CD4-positive, alpha-beta memory T cell (primary cell): ENCODE data around the gene BLACAT1. TPM values are rescaled to one million over a fixed set of nuclear protein-coding genes. Genes with fewer than 3 reads are reported as not detected.

Experiments used
- CTCF ChIA-PET: fragments of 350-600 bp; sonication (Branson Sonifier 250); formaldehyde crosslinking; loops from one replicate; lab custom pipeline; 2021; ENCODE audit warnings: inconsistent platforms; ENCODE audit not compliant: partially characterized antibody; lab: Charles Lee
- POLR2A ChIA-PET: fragments of 350-600 bp; sonication (Branson Sonifier 250); formaldehyde crosslinking; loops from one replicate; lab custom pipeline; 2021; ENCODE audit not compliant: partially characterized antibody; lab: Charles Lee
- DNase-seq, 5 donors: peaks; one replicate each; pipeline versions ENCODE4 v3.0.0 to v3.0.0-alpha.2; 2020 to 2022; ENCODE audit warnings: mixed read lengths in 1 of 5
- H3K27ac ChIP-seq: one replicate; pipeline ENCODE4 v1.7.0; 2013; ENCODE audit warnings: low read depth, low read length
- H3K27me3 ChIP-seq: 2 replicates; pipeline ENCODE4 v1.7.0; 2013; ENCODE audit warnings: mild to moderate bottlenecking, low read length, moderate library complexity; ENCODE audit not compliant: insufficient read depth
- H3K36me3 ChIP-seq: 2 replicates; pipeline ENCODE4 v1.7.0; 2013; ENCODE audit warnings: mild to moderate bottlenecking, low read length, moderate library complexity; ENCODE audit not compliant: insufficient read depth
- H3K4me1 ChIP-seq: 2 replicates; pipeline ENCODE4 v1.7.0; 2013; ENCODE audit warnings: mild to moderate bottlenecking, low read length, moderate library complexity; ENCODE audit not compliant: insufficient read depth
- H3K4me3 ChIP-seq, 2 donors: one replicate each; pipeline ENCODE4 v1.7.0; 2013; ENCODE audit warnings: low read length in 2 of 2, mild to moderate bottlenecking in 1 of 2
- H3K9me3 ChIP-seq, 2 donors: one replicate each; pipeline ENCODE4 v1.7.0; 2013; ENCODE audit warnings: low read length in 2 of 2, control low read depth in 1 of 2; ENCODE audit not compliant: control insufficient read depth in 1 of 2
- H3K27ac Mint-ChIP-seq, 7 donors: one replicate each; pipeline ENCODE4 v1.8.0; 2020 to 2021; ENCODE audit warnings: mixed read lengths in 7 of 7, mild to moderate bottlenecking in 6 of 7, inconsistent platforms in 3 of 7, moderate library complexity in 3 of 7
- H3K27me3 Mint-ChIP-seq, 2 donors: one replicate each; pipeline ENCODE4 v1.8.0; 2020 to 2021; ENCODE audit warnings: mixed read lengths in 2 of 2
- H3K36me3 Mint-ChIP-seq, 2 donors: one replicate each; pipeline ENCODE4 v1.8.0; 2020 to 2021; ENCODE audit warnings: mixed read lengths in 2 of 2, inconsistent platforms in 1 of 2, mild to moderate bottlenecking in 1 of 2
- H3K4me1 Mint-ChIP-seq, 4 donors: one replicate each; pipeline ENCODE4 v1.8.0; 2020 to 2021; ENCODE audit warnings: mixed read lengths in 4 of 4, mild to moderate bottlenecking in 1 of 4
- H3K4me3 Mint-ChIP-seq, 8 donors: one replicate each; pipeline ENCODE4 v1.8.0; 2020 to 2021; ENCODE audit warnings: mixed read lengths in 8 of 8, mild to moderate bottlenecking in 7 of 8, moderate library complexity in 6 of 8, inconsistent platforms in 3 of 8
- H3K9me3 Mint-ChIP-seq, 8 donors: one replicate each; pipeline ENCODE4 v1.8.0; 2020 to 2021; ENCODE audit warnings: mixed read lengths in 8 of 8, mild to moderate bottlenecking in 5 of 8, inconsistent platforms in 3 of 8, moderate library complexity in 1 of 8
- intact Hi-C: fragments of 100-400 bp; cut with micrococcal nuclease; formaldehyde crosslinking; loops from one replicate; pipeline ENCODE4 v1.15.1; 2023
- polyA plus RNA-seq, 2 donors: library from polyadenylated mRNA; unstranded; fragments of 300-500 nt; fragmentation: Illumina TruSeq; gene quantifications; one replicate each; pipeline ENCODE4 v1.2.3, GENCODE V29; 2021
- total RNA-seq, 2 experiments: library from RNA; stranded (reverse); gene quantifications; one replicate each; pipeline ENCODE4 v1.2.3, GENCODE V29; 2021

Gene BLACAT1
- total and polyA plus RNA-seq, 4 experiments from 2014 or later: 0.42 to 0.44 TPM; not detected in 2

GRCh38 chr1:205456868-205457745 is 1.3 kb upstream of the BLACAT1 start:
- peak overlapping the region in 1 of 2 donors; percentile 32 for H3K4me3 ChIP-seq
- intact Hi-C loops: no loop called here
- Mint-ChIP-seq H3K36me3 (no peaks in the 10 kb centered on the region), H3K4me1 (peaks cover 8 to 32% (median 19%) of the 10 kb centered on the region in 4 donors), H3K27ac (peak overlapping the region in 1 of 7 donors; percentile 77), H3K9me3 (peaks cover 0 to 2% (median 0%) of the 10 kb centered on the region in 8 donors), H3K4me3 (peak overlapping the region; percentile 58 to 92 (median 83)), H3K27me3 (peaks cover 48 to 57% of the 10 kb centered on the region in 2 donors)
- no peaks in the 10 kb centered on the region for H3K36me3 ChIP-seq
- ChIA-PET CTCF (interaction anchor here (1.1 to 1.6 kb wide), 3 partner anchors 16 to 60 kb away, joined by 3 to 4 read pairs (median 4); no protein-coding TSS in a partner anchor), POLR2A (interaction anchor here (1.6 kb wide), 1 partner anchor 21 kb away, joined by 3 read pairs; no protein-coding TSS in a partner anchor)
- no peak overlapping the region for H3K27ac ChIP-seq
- H3K27me3 ChIP-seq: peaks cover 41% of the 10 kb centered on the region
- DNase-seq: no peak
- H3K4me1 ChIP-seq: peaks cover 22% of the 10 kb centered on the region
- no peaks in the 10 kb centered on the region for H3K9me3 ChIP-seq

- Mint-ChIP-seq H3K27me3 (peaks cover 48 to 61% of the 10 kb centered on the region in 2 donors), H3K36me3 (no peaks in the 10 kb centered on the region), H3K27ac (no peak overlapping the region), H3K4me1 (peaks cover 8 to 32% (median 19%) of the 10 kb centered on the region in 4 donors), H3K4me3 (peak overlapping the region; percentile 78 to 93 (median 85)), H3K9me3 (peaks cover 0 to 2% (median 0%) of the 10 kb centered on the region in 8 donors)
- DNase-seq: no peak
- Histone ChIP-seq H3K4me3 (peak overlapping the region in 1 of 2 donors; percentile 32), H3K4me1 (peaks cover 22% of the 10 kb centered on the region), H3K9me3 (no peaks in the 10 kb centered on the region), H3K36me3 (no peaks in the 10 kb centered on the region), H3K27ac (no peak overlapping the region), H3K27me3 (peaks cover 41% of the 10 kb centered on the region)
- CTCF ChIA-PET: interaction anchor here (1.1 to 1.6 kb wide), 5 partner anchors 15 to 131 kb away, joined by 3 to 4 read pairs (median 3); no protein-coding TSS in a partner anchor
- POLR2A ChIA-PET: interaction anchor here (1.6 kb wide), 1 partner anchor 22 kb away, joined by 3 read pairs; no protein-coding TSS in a partner anchor
- intact Hi-C loops: no loop called here
Measured at GRCh38 chr1:205456383-205456867, 580 bp upstream of the BLACAT1 start.

- Mint-ChIP-seq H3K4me1 (peaks cover 8 to 32% (median 19%) of the 10 kb centered on the region in 4 donors), H3K9me3 (peaks cover 0 to 2% (median 0%) of the 10 kb centered on the region in 8 donors), H3K27me3 (peaks cover 46 to 63% of the 10 kb centered on the region in 2 donors), H3K36me3 (no peaks in the 10 kb centered on the region), H3K27ac (no peak overlapping the region), H3K4me3 (peak overlapping the region in 3 of 8 donors; percentile 40 to 59 (median 46))
- Histone ChIP-seq H3K9me3 (no peaks in the 10 kb centered on the region), H3K4me3 (no peak overlapping the region), H3K27me3 (peaks cover 41% of the 10 kb centered on the region), H3K4me1 (peaks cover 22% of the 10 kb centered on the region), H3K36me3 (no peaks in the 10 kb centered on the region), H3K27ac (no peak overlapping the region)
- ChIA-PET CTCF (interaction anchor here (1.3 kb wide), 1 partner anchor 24 kb away, joined by 3 read pairs; no protein-coding TSS in a partner anchor), POLR2A (interaction anchor here (1.2 kb wide), 1 partner anchor 14 kb away, joined by 5 read pairs; no protein-coding TSS in a partner anchor)
- DNase-seq: no peak
- intact Hi-C loops: no loop called here
Measured at GRCh38 chr1:205454903-205455335, 926 bp downstream of the BLACAT1 start.

- Histone ChIP-seq H3K27ac (no peak overlapping the region), H3K4me1 (peaks cover 25% of the 10 kb centered on the region), H3K27me3 (peaks cover 38% of the 10 kb centered on the region), H3K4me3 (no peak overlapping the region), H3K9me3 (no peaks in the 10 kb centered on the region), H3K36me3 (no peaks in the 10 kb centered on the region)
- CTCF ChIA-PET: no interaction called here
- Mint-ChIP-seq H3K27ac (no peak overlapping the region), H3K36me3 (no peaks in the 10 kb centered on the region), H3K27me3 (peaks cover 38 to 60% of the 10 kb centered on the region in 2 donors), H3K4me3 (no peak overlapping the region), H3K4me1 (peaks cover 8 to 25% (median 19%) of the 10 kb centered on the region in 4 donors), H3K9me3 (peaks cover 0 to 2% (median 0%) of the 10 kb centered on the region in 8 donors)
- POLR2A ChIA-PET: no interaction called here
- intact Hi-C loops: no loop called here
- no peak for DNase-seq
Measured at GRCh38 chr1:205453466-205453865, 2.4 kb downstream of the BLACAT1 start.

GRCh38 chr1:205452933-205453332 is 2.9 kb downstream of the BLACAT1 start:
- Mint-ChIP-seq H3K27ac (no peak overlapping the region), H3K27me3 (peaks cover 35 to 56% of the 10 kb centered on the region in 2 donors), H3K4me3 (no peak overlapping the region), H3K4me1 (peaks cover 8 to 25% (median 19%) of the 10 kb centered on the region in 4 donors), H3K9me3 (peaks cover 0 to 2% (median 0%) of the 10 kb centered on the region in 8 donors), H3K36me3 (no peaks in the 10 kb centered on the region)
- no peak for DNase-seq
- Histone ChIP-seq H3K9me3 (no peaks in the 10 kb centered on the region), H3K4me1 (peaks cover 25% of the 10 kb centered on the region), H3K27ac (no peak overlapping the region), H3K36me3 (no peaks in the 10 kb centered on the region), H3K4me3 (no peak overlapping the region), H3K27me3 (peaks cover 38% of the 10 kb centered on the region)
- ChIA-PET POLR2A (interaction anchor here (1.0 kb wide), 1 partner anchor 12 kb away, joined by 3 read pairs; no protein-coding TSS in a partner anchor), CTCF (no interaction called here)
- intact Hi-C loops: no loop called here

GRCh38 chr1:205452364-205452763 is 3.5 kb downstream of the BLACAT1 start:
- ChIA-PET CTCF (no interaction called here), POLR2A (interaction anchor here (1.0 kb wide), 1 partner anchor 11 kb away, joined by 3 read pairs; no protein-coding TSS in a partner anchor)
- no peak overlapping the region for H3K4me3 Mint-ChIP-seq
- Histone ChIP-seq H3K36me3 (no peaks in the 10 kb centered on the region), H3K9me3 (no peaks in the 10 kb centered on the region), H3K27me3 (peaks cover 38% of the 10 kb centered on the region), H3K4me3 (no peak overlapping the region), H3K4me1 (peaks cover 25% of the 10 kb centered on the region), H3K27ac (no peak overlapping the region)
- no peak overlapping the region for H3K27ac Mint-ChIP-seq
- H3K9me3 Mint-ChIP-seq: peaks cover 0 to 2% (median 0%) of the 10 kb centered on the region in 8 donors
- DNase-seq: no peak
- no peaks in the 10 kb centered on the region for H3K36me3 Mint-ChIP-seq
- H3K27me3 Mint-ChIP-seq: peaks cover 30 to 52% of the 10 kb centered on the region in 2 donors
- peaks cover 6 to 20% (median 15%) of the 10 kb centered on the region in 4 donors for H3K4me1 Mint-ChIP-seq
- intact Hi-C loops: no loop called here
